Measurements from ENCODE around the gene PABPN1.

DNA sequence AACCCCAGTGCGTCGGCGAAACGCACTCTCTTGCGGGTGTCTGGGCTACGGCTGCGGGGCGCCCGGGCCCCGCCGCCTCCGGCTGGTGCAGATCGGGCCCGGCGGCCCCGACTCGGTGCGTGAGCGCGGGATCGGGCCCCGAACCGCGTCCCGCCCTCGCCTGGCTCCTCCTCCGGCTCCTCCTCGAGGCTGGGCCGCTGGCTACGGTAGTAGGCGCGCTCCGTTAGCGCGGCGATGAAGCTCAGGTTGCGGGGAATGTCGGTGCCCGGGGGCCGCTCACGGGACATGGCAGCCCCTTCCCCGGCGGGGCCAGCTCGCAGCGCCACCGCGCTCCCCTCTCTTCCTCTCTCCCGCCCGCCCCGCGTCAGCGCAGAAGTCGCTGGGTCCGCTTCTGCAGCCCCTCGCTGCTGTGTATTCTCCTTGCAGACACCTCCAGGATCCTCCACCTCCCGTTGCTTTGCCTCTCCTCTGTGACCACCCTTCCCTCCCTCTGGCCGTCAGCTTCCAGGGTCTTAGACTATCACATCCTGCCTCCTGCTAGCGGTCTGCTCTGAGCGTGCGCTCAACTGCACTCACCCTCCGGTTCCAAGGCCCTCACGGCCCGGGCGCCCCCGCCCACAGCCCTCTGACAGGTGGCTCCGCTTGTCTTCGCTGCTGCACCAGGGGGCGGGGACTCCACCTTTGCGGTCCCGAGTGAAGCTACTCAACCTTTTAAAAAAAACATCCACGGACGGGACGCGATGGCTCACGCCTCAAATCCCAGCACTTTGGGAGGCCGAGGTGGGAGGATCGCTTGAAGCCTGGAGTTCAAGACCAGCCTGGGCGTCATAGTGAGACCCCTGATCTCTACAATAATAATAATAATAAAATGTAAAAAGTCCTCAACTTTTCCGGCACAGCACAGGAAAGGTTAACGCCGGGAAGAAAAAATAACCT is 18.7 kb upstream of the PABPN1 start, which contains the start of gene PPP1R3E:
- TF ChIP-seq POLR2A (IDR thresholded peaks at IDR 0.05; ENCODE audit: low read length) = peak; percentile 32
- no peak for TF ChIP-seq GATA1 (IDR thresholded peaks at IDR 0.05; ENCODE audit: low read depth, low read length)
